PFSK-1 (cell line): ENCODE results near the gene PTPN5.

ENCODE experiments used
- FOXP2 ChIP-seq: optimal IDR thresholded peaks from 2 replicates; pipeline ENCODE3; 2011; ENCODE audit warnings: borderline replicate concordance, control low read depth, inconsistent platforms; ENCODE audit not compliant: insufficient read depth; ENCODE audit errors: extremely low read length, extremely low read depth
- POLR2AphosphoS5 ChIP-seq: IDR thresholded peaks from 2 replicates; pipeline ENCODE4 v1.6.1; 2012; ENCODE audit warnings: low read depth, mild to moderate bottlenecking, control low read depth, low read length, moderate library complexity
- REST ChIP-seq, 2 experiments: IDR thresholded peaks; 2 replicates each; pipeline versions ENCODE4 v1.6.1 to v1.8.0; 2011 to 2012; ENCODE audit warnings: low read depth in 2 of 2, low read length in 2 of 2, control low read depth in 1 of 2, inconsistent platforms in 1 of 2, mild to moderate bottlenecking in 1 of 2, moderate library complexity in 1 of 2; ENCODE audit not compliant: insufficient read depth in 1 of 2
- SIN3A ChIP-seq: IDR thresholded peaks from 2 replicates; pipeline ENCODE4 v1.6.1; 2012; ENCODE audit warnings: mild to moderate bottlenecking, low read length, moderate library complexity, borderline replicate concordance; ENCODE audit not compliant: insufficient read depth
- TAF1 ChIP-seq: IDR thresholded peaks from 2 replicates; pipeline ENCODE4 v1.6.1; 2012; ENCODE audit warnings: low read length, control low read depth, borderline replicate concordance; ENCODE audit not compliant: insufficient read depth

PTPN5 gene

GRCh38 chr11:18698341-18699268 is 93.0 kb downstream of the PTPN5 start, which contains the start of gene TMEM86A:
TSS of gene TMEM86A (plus strand) at chr11:18698779. CDS start at chr11:18698887, 108 bp downstream.
- TF ChIP-seq SIN3A (peak; percentile 75; the same call in 1 of the 2 replicates), TAF1 (no peak)

- no peak for TF ChIP-seq FOXP2
- no peak for TF ChIP-seq REST (IDR thresholded peaks at IDR 0.05; ENCODE audit: insufficient read depth in 1 of 2, low read depth in 2 of 2, low read length in 2 of 2)
- TF ChIP-seq SIN3A = no peak
Measured at GRCh38 chr11:18697576-18697975, 94.0 kb downstream of the PTPN5 start.

- TF ChIP-seq POLR2AphosphoS5 (no peak), REST (IDR thresholded peaks at IDR 0.05; ENCODE audit: insufficient read depth in 1 of 2, low read depth in 2 of 2, low read length in 2 of 2) (no peak), FOXP2 (no peak), SIN3A (no peak), TAF1 (no peak)
Measured at GRCh38 chr11:18696638-18697225, 94.9 kb downstream of the PTPN5 start.

GRCh38 chr11:18692941-18693760 is 98.4 kb downstream of the PTPN5 start:
- no peak for TF ChIP-seq REST (IDR thresholded peaks at IDR 0.05; ENCODE audit: insufficient read depth in 1 of 2, low read depth in 2 of 2, low read length in 2 of 2)

GRCh38 chr11:18684267-18684666 is 107.3 kb downstream of the PTPN5 start:
- no peak for TF ChIP-seq TAF1
- no peak for TF ChIP-seq REST (IDR thresholded peaks at IDR 0.05; ENCODE audit: insufficient read depth in 1 of 2, low read depth in 2 of 2, low read length in 2 of 2)
- no peak for TF ChIP-seq POLR2AphosphoS5
- TF ChIP-seq FOXP2 = no peak
- TF ChIP-seq SIN3A = no peak
